ENCODE measurements around the gene TMEM164. TPM values are rescaled to one million over a fixed set of nuclear protein-coding genes. Genes with fewer than 3 reads are reported as not detected.

Gene TMEM164
- total and polyA plus RNA-seq, 10 of the 15 experiments (the other 5 are each of a cell fraction or from before 2014, with no cell fraction given), result 0.61 to 18.3 (median 7.0) TPM

- ATAC-seq, result no peak
- H3K9ac ChIP-seq (ENCODE audit: control insufficient read depth, insufficient read depth, low read length), result no peak overlapping the region
- POLR2A ChIA-PET, result no interaction called here
- CTCF ChIA-PET, result interaction anchor here (0.6 to 23.7 kb wide), 19 partner anchors 10 to 682 kb away, joined by 3 to 792 read pairs (median 3); partner anchors contain the start of gene TMEM164
- no peak overlapping the region for H3K4me3 ChIP-seq
- SMC1A ChIA-PET (ENCODE audit: uncharacterized antibody, unreplicated experiment), result interaction anchor here (0.9 to 11.7 kb wide), 3 partner anchors 10 to 255 kb away, joined by 3 to 289 read pairs (median 4); no protein-coding TSS in a partner anchor
- H3K4me2 ChIP-seq (ENCODE audit: control insufficient read depth, insufficient read depth), result no peak overlapping the region
- BruUV-seq (replicated peaks), result no TSS peak
- no peak for DNase-seq (ENCODE audit: low read depth, low spot score)
- no peaks in the 10 kb centered on the region for H4K20me1 ChIP-seq (ENCODE audit: control insufficient read depth, insufficient read depth)
- in situ Hi-C loops (cut with MboI) (loop anchor here (5.0 to 25.0 kb wide), 2 partner anchors 531 to 691 kb away; no protein-coding TSS in a partner anchor), intact Hi-C loops (cut with micrococcal nuclease; ENCODE audit: unreplicated experiment) (no loop called here)
- H3K27me3 ChIP-seq (replicated peaks in 1 of 2; ENCODE audit: control insufficient read depth in 2 of 2, insufficient read depth in 2 of 2, low read length in 1 of 2), result no peaks in the 10 kb centered on the region
- FAIRE-seq, result no peak
- no peak overlapping the region for H3K27ac ChIP-seq (ENCODE audit: control insufficient read depth, insufficient read depth)
- H3K4me1 ChIP-seq (ENCODE audit: control insufficient read depth, insufficient read depth, low read length), result peaks cover 11% of the 10 kb centered on the region
- TF ChIP-seq CTCF (IDR thresholded peaks at IDR 0.05 in 2 of 3, conservative IDR thresholded peaks at IDR 0.05 in 1 of 3; ENCODE audit: control insufficient read depth in 2 of 3, extremely low read depth in 1 of 3, insufficient read depth in 1 of 3, low read depth in 3 of 3, low read length in 3 of 3), result peak; percentile 13 to 44 (median 39); a peak in 3 of 6 replicates
- no peak for TF ChIP-seq BMI1 (IDR thresholded peaks at IDR 0.05; ENCODE audit: borderline replicate concordance)
- TF ChIP-seq RAD21 (IDR thresholded peaks at IDR 0.05; ENCODE audit: insufficient read depth, low read depth, low read length), result peak; percentile 31; the same call in 1 of the 2 replicates
- TF ChIP-seq MAX (IDR thresholded peaks at IDR 0.05; ENCODE audit: low read depth, low read length), result no peak
- TF ChIP-seq SMC3 (IDR thresholded peaks at IDR 0.05; ENCODE audit: borderline replicate concordance, low read length), result peak; percentile 13; the same call in 1 of the 2 replicates
- no peaks in the 10 kb centered on the region for H3K79me2 ChIP-seq (ENCODE audit: control insufficient read depth, insufficient read depth, low read length)
- H2AFZ ChIP-seq (ENCODE audit: control insufficient read depth, low read depth, low read length), result no peak overlapping the region
- RAD21 ChIA-PET (ENCODE audit: unreplicated experiment), result interaction anchor here (1.2 to 2.6 kb wide), 2 partner anchors 9 to 255 kb away, joined by 4 to 14 read pairs; no protein-coding TSS in a partner anchor
- H3K9me3 ChIP-seq (replicated peaks; ENCODE audit: control insufficient read depth, insufficient read depth, low read length), result no peaks in the 10 kb centered on the region
- WGBS (ENCODE audit: insufficient coverage, insufficient replicate concordance, low lambda C conversion rate, missing lambda C conversion rate), result 35% methylated on average over 6 of the region's 6 CpGs
- H3K36me3 ChIP-seq (ENCODE audit: control insufficient read depth in 2 of 2, insufficient read depth in 2 of 2, low read length in 1 of 2), result no peaks in the 10 kb centered on the region; a peak in 1 of 4 replicates
Measured at GRCh38 chrX:110156167-110156754, 153.3 kb downstream of the TMEM164 start.

Data from GM12878 (cell line).